GM18505 (cell line): Measurements from ENCODE around the gene KCTD17.

Source experiments
- ATAC-seq: cut with Tn5 transposase; IDR thresholded peaks from one replicate; pipeline ENCODE4 v1.9.1; 2021; ENCODE audit not compliant: unreplicated experiment
- POLR2A ChIP-seq: IDR thresholded peaks from 4 replicates; pipeline ENCODE4 v1.6.1; 2011; ENCODE audit warnings: borderline replicate concordance; ENCODE audit not compliant: insufficient read depth, insufficient read length; ENCODE audit errors: extremely low read depth

The KCTD17 gene

GRCh38 chr22:37051391-37052385 is at the start of gene KCTD17:
Gene KCTD17 (plus strand): TSS chr22:37051742. CDS start chr22:37051761, 19 bp downstream.
- TF ChIP-seq POLR2A, result peak; percentile 48
- ATAC-seq, result peak; percentile 58

GRCh38 chr22:37001826-37002225 is 49.7 kb upstream of the KCTD17 start:
- no peak for ATAC-seq
- no peak for TF ChIP-seq POLR2A

DNA sequence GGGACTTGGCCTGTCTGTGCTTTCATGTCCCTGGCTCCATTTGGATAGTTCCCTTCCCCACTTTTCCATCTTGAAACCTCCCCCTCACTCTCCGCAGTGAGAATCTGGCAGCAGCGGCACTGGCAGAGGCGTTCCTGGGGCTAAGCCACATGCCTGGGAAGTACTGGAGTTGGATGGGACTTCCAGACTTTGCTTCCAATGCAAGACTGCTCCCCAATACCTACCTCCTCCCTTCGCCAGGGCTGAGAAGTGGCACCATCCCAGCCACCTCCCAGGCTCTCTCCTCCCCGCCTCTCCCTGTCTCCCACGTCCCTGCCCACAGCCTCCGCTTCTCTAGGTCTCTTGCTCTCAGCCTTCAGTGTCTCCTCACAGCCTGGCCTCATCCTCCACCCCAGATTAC is 48.9 kb upstream of the KCTD17 start:
- no peak for ATAC-seq
- TF ChIP-seq POLR2A, result no peak

- no peak for ATAC-seq
- no peak for TF ChIP-seq POLR2A
These were observed 43.9 kb upstream of the KCTD17 start for GRCh38 chr22:37007651-37008050.

DNA sequence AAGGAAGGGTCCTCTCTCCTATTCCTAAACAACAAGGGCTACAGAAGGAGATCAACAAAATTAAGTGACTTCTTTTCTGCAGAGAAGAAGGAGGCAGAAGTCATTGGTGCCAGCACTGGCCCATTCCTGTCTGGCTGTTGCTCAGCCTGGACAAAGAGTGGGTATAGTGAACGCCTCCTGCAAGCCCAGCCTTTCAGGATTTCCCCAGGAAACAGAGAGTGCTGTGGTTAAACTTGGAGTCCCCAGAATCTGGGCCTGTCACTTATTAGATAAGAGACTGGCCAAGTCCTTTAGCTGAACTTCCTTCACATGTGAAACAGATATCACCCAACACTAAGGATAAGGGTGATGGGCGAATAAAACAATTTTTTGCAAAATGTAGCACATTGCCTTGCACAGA is 43.2 kb upstream of the KCTD17 start:
- ATAC-seq, result no peak
- no peak for TF ChIP-seq POLR2A

DNA sequence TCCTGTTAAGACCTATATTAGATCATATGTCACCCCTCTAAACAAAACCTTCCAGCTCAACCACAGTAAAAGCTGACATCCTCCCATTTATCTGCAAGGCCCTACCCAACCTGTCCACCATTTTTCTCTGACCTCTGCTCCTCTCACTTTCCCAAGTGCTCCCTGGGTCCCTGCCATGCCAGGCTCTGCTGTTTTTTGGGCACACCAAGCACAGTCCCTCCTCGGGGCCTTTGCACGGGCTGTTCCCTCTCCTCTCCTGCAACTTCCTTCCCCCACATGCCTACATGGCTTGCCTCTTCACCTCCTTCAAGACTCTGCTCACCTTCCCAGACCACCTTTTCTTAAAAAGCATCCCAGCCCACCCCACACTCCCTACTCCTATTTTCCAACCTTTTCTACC is 42.1 kb upstream of the KCTD17 start:
- TF ChIP-seq POLR2A, result no peak
- ATAC-seq, result no peak

- TF ChIP-seq POLR2A, result no peak
- no peak for ATAC-seq
These were observed 41.4 kb upstream of the KCTD17 start for GRCh38 chr22:37010174-37010573.

- no peak for ATAC-seq
- no peak for TF ChIP-seq POLR2A
These were observed 40.6 kb upstream of the KCTD17 start for GRCh38 chr22:37010976-37011375.

DNA sequence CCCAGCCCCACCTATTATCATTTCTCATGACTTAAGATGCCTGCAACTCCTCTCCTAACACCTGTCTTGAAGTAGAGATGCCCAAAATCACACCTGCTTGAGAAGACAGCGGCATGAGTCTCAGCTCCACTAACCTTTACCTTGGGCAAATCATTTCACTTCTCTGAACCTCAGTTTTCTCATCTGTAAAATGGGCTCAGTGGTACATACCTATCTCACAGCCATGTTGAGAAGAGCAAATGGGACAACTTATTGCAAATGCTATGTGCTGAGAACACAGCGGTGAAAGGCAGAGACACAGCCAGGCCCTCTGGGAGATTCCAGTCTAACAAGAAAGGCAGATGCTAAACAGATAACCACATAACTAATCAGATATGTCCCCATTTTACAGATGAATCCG is 40.1 kb upstream of the KCTD17 start:
- no peak for TF ChIP-seq POLR2A
- no peak for ATAC-seq

GRCh38 chr22:37012262-37012904 is 39.2 kb upstream of the KCTD17 start:
- no peak for TF ChIP-seq POLR2A
- no peak for ATAC-seq

DNA sequence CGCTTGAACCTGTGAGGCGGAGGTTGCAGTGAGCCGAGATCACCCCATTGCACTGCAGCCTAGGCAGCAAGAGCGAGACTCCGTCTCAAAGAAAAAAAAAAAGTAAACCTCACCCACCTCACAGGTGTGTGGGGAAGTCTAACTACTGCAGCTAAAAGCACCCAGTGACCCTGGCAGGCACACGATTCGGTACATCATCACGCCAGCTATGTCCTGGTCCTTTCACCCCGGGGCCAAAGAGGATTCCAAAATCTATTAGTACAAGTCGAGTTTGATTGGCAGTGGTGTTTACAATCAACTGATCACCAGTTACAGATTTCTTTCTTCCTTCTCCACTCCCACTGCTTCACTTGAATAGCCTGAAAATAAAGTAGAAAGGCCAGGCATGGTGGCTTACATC is 38.6 kb upstream of the KCTD17 start:
- ATAC-seq, result no peak
- TF ChIP-seq POLR2A, result no peak

DNA sequence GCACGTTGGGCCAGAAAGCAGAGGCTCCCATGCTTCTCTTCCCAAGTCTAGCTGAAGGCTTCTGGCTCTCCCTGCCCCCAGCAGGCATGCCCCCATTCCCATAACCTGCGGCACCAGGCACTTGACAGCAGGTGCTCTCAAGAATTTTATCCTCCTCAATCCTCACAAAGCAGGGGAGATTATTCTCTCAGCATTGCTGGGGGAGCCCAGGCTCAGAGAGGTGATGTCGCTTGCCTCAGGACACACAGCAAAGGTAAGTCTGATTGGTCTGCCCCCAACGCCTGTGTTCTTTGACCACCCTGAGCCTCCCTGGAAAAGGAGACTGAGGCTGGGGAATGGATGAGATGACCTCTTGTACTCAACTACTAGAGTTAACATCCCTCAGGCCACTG is 37.1 kb upstream of the KCTD17 start:
- no peak for TF ChIP-seq POLR2A
- ATAC-seq, result no peak

GRCh38 chr22:37014835-37015586 is 36.5 kb upstream of the KCTD17 start:
- TF ChIP-seq POLR2A, result no peak
- no peak for ATAC-seq

DNA sequence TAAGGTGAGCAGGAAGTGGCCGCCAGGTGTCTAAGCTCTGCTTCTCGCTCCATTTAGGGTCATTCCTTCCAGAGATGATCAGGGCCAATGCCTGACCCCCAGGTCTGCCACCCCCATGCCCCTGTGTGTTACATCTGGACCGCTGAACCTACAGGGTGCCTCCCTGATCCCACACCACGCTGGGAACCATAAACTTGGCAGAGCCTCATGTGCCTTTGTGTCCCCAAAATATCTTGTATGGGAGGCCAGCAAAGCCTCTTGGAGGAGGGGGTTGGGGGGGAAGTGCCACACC is 36.0 kb upstream of the KCTD17 start:
- TF ChIP-seq POLR2A, result no peak
- ATAC-seq, result no peak

GRCh38 chr22:37016134-37016910 is 35.2 kb upstream of the KCTD17 start:
- TF ChIP-seq POLR2A, result no peak
- ATAC-seq, result no peak
